Measurements from ENCODE around the gene TSPAN8.

TSPAN8 gene

GRCh38 chr12:71109834-71110233 lies 48.0 kb downstream of the TSPAN8 start:
- H3K4me3 ChIP-seq (ENCODE audit: severe bottlenecking): no peak overlapping the region
- DNase-seq (ENCODE audit: low spot score) (no peak), ATAC-seq (ENCODE audit: low read depth) (no peak)
- H3K36me3 ChIP-seq (ENCODE audit: low read depth): no peaks in the 10 kb centered on the region
- H3K27ac ChIP-seq (ENCODE audit: poor library complexity, severe bottlenecking): no peak overlapping the region
- TF ChIP-seq, protein P1, sequence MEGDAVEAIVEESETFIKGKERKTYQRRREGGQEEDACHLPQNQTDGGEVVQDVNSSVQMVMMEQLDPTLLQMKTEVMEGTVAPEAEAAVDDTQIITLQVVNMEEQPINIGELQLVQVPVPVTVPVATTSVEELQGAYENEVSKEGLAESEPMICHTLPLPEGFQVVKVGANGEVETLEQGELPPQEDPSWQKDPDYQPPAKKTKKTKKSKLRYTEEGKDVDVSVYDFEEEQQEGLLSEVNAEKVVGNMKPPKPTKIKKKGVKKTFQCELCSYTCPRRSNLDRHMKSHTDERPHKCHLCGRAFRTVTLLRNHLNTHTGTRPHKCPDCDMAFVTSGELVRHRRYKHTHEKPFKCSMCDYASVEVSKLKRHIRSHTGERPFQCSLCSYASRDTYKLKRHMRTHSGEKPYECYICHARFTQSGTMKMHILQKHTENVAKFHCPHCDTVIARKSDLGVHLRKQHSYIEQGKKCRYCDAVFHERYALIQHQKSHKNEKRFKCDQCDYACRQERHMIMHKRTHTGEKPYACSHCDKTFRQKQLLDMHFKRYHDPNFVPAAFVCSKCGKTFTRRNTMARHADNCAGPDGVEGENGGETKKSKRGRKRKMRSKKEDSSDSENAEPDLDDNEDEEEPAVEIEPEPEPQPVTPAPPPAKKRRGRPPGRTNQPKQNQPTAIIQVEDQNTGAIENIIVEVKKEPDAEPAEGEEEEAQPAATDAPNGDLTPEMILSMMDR (IDR thresholded peaks at IDR 0.05; ENCODE audit: poor library complexity, severe bottlenecking): no peak
- no peaks in the 10 kb centered on the region for H3K9me3 ChIP-seq (ENCODE audit: severe bottlenecking)
- no peaks in the 10 kb centered on the region for H3K27me3 ChIP-seq (ENCODE audit: insufficient read depth, poor library complexity, severe bottlenecking)
- H3K4me1 ChIP-seq (ENCODE audit: insufficient read depth, poor library complexity, severe bottlenecking): no peaks in the 10 kb centered on the region

GRCh38 chr12:71108355-71108754 lies 49.4 kb downstream of the TSPAN8 start:
- no peaks in the 10 kb centered on the region for H3K9me3 ChIP-seq (ENCODE audit: severe bottlenecking)
- H3K4me1 ChIP-seq (ENCODE audit: insufficient read depth, poor library complexity, severe bottlenecking): no peaks in the 10 kb centered on the region
- no peaks in the 10 kb centered on the region for H3K27me3 ChIP-seq (ENCODE audit: insufficient read depth, poor library complexity, severe bottlenecking)
- H3K4me3 ChIP-seq (ENCODE audit: severe bottlenecking): no peak overlapping the region
- no peak for DNase-seq (ENCODE audit: low spot score)
- H3K27ac ChIP-seq (ENCODE audit: poor library complexity, severe bottlenecking): no peak overlapping the region
- no peak for ATAC-seq (ENCODE audit: low read depth)
- H3K36me3 ChIP-seq (ENCODE audit: low read depth): no peaks in the 10 kb centered on the region
- TF ChIP-seq, protein P1 (IDR thresholded peaks at IDR 0.05; ENCODE audit: poor library complexity, severe bottlenecking): no peak

DNA sequence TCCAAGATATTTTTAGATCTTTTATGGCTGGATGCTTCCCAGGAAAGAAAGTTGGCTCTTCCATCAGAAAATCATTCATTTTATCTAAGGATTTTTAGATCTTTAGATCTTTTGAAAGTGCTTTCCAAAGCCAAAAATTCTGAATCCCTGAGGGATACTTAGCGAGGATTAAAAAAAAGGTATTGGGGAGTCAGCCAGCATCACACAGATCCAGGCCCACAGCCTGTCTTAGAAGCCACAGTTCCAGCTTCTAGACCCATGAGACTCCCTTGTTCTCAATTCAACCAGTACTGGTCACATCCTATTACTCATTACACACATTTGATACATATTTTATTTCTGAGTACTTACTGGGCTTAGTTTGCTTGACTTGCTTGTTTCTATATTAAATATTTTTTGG lies 49.9 kb downstream of the TSPAN8 start:
- DNase-seq (ENCODE audit: low spot score): no peak
- Histone ChIP-seq H3K4me3 (ENCODE audit: severe bottlenecking) (no peak overlapping the region), H3K27ac (ENCODE audit: poor library complexity, severe bottlenecking) (no peak overlapping the region), H3K9me3 (ENCODE audit: severe bottlenecking) (no peaks in the 10 kb centered on the region), H3K27me3 (ENCODE audit: insufficient read depth, poor library complexity, severe bottlenecking) (no peaks in the 10 kb centered on the region), H3K4me1 (ENCODE audit: insufficient read depth, poor library complexity, severe bottlenecking) (no peaks in the 10 kb centered on the region), H3K36me3 (ENCODE audit: low read depth) (no peaks in the 10 kb centered on the region)
- TF ChIP-seq, protein P1 (IDR thresholded peaks at IDR 0.05; ENCODE audit: poor library complexity, severe bottlenecking): no peak
- ATAC-seq (ENCODE audit: low read depth): no peak

GRCh38 chr12:71105956-71106355 lies 51.8 kb downstream of the TSPAN8 start:
- no peak overlapping the region for H3K4me3 ChIP-seq (ENCODE audit: severe bottlenecking)
- DNase-seq (ENCODE audit: low spot score) (no peak), ATAC-seq (ENCODE audit: low read depth) (no peak)
- no peaks in the 10 kb centered on the region for H3K36me3 ChIP-seq (ENCODE audit: low read depth)
- no peak overlapping the region for H3K27ac ChIP-seq (ENCODE audit: poor library complexity, severe bottlenecking)
- TF ChIP-seq, protein P1 (IDR thresholded peaks at IDR 0.05; ENCODE audit: poor library complexity, severe bottlenecking): no peak
- no peaks in the 10 kb centered on the region for H3K4me1 ChIP-seq (ENCODE audit: insufficient read depth, poor library complexity, severe bottlenecking)
- H3K9me3 ChIP-seq (ENCODE audit: severe bottlenecking): no peaks in the 10 kb centered on the region
- H3K27me3 ChIP-seq (ENCODE audit: insufficient read depth, poor library complexity, severe bottlenecking): no peaks in the 10 kb centered on the region

- no peaks in the 10 kb centered on the region for H3K9me3 ChIP-seq (ENCODE audit: severe bottlenecking)
- TF ChIP-seq, protein P1 (IDR thresholded peaks at IDR 0.05; ENCODE audit: poor library complexity, severe bottlenecking): no peak
- H3K4me1 ChIP-seq (ENCODE audit: insufficient read depth, poor library complexity, severe bottlenecking): no peaks in the 10 kb centered on the region
- ATAC-seq (ENCODE audit: low read depth): no peak
- no peak overlapping the region for H3K27ac ChIP-seq (ENCODE audit: poor library complexity, severe bottlenecking)
- DNase-seq (ENCODE audit: low spot score): no peak
- no peaks in the 10 kb centered on the region for H3K27me3 ChIP-seq (ENCODE audit: insufficient read depth, poor library complexity, severe bottlenecking)
- H3K4me3 ChIP-seq (ENCODE audit: severe bottlenecking): no peak overlapping the region
- no peaks in the 10 kb centered on the region for H3K36me3 ChIP-seq (ENCODE audit: low read depth)
Measured at GRCh38 chr12:71092290-71092689, 65.5 kb downstream of the TSPAN8 start.

Measured in RWPE2 (cell line).